Osteocyte (in vitro differentiated cells): Measurements from ENCODE around the gene HS6ST1. TPM values are rescaled to one million over a fixed set of nuclear protein-coding genes. Genes with fewer than 3 reads are reported as not detected.
A peak's percentile ranks its signal among the peaks of the same experiment; 100 is the strongest.

Source experiments
- DNase-seq: peaks from one replicate; pipeline ENCODE4 v3.0.0; 2021; ENCODE audit warnings: mixed read lengths; ENCODE audit not compliant: unreplicated experiment; ENCODE audit errors: extremely low spot score
- H3K27ac Mint-ChIP-seq: one replicate; pipeline ENCODE4 v1.8.0; 2021; ENCODE audit warnings: mild to moderate bottlenecking, mixed read lengths; ENCODE audit not compliant: unreplicated experiment
- H3K27me3 Mint-ChIP-seq: one replicate; pipeline ENCODE4 v1.8.0; 2021; ENCODE audit warnings: mixed read lengths; ENCODE audit not compliant: unreplicated experiment
- H3K36me3 Mint-ChIP-seq: one replicate; pipeline ENCODE4 v1.8.0; 2021; ENCODE audit warnings: mixed read lengths; ENCODE audit not compliant: unreplicated experiment
- H3K4me1 Mint-ChIP-seq: one replicate; pipeline ENCODE4 v1.8.0; 2021; ENCODE audit warnings: mixed read lengths; ENCODE audit not compliant: unreplicated experiment
- H3K4me3 Mint-ChIP-seq: one replicate; pipeline ENCODE4 v1.8.0; 2021; ENCODE audit warnings: mild to moderate bottlenecking, moderate library complexity, mixed read lengths; ENCODE audit not compliant: unreplicated experiment
- H3K9me3 Mint-ChIP-seq: one replicate; pipeline ENCODE4 v1.8.0; 2021; ENCODE audit warnings: mixed read lengths; ENCODE audit not compliant: unreplicated experiment
- total RNA-seq: library from RNA; stranded (reverse); gene quantifications from 2 replicates; pipeline ENCODE4 v1.2.1, GENCODE V29; 2021
- TF ChIP-seq, protein P1 (sequence below): fragments of 200-600 bp; sonication (generic); IDR thresholded peaks from 2 replicates; pipeline ENCODE4 v1.5.0; 2021; ENCODE audit warnings: antibody characterized with exemption, mild to moderate bottlenecking, moderate library complexity

Gene HS6ST1
- total RNA-seq, 1 donor from 2014 or later: 43.0 TPM

DNA sequence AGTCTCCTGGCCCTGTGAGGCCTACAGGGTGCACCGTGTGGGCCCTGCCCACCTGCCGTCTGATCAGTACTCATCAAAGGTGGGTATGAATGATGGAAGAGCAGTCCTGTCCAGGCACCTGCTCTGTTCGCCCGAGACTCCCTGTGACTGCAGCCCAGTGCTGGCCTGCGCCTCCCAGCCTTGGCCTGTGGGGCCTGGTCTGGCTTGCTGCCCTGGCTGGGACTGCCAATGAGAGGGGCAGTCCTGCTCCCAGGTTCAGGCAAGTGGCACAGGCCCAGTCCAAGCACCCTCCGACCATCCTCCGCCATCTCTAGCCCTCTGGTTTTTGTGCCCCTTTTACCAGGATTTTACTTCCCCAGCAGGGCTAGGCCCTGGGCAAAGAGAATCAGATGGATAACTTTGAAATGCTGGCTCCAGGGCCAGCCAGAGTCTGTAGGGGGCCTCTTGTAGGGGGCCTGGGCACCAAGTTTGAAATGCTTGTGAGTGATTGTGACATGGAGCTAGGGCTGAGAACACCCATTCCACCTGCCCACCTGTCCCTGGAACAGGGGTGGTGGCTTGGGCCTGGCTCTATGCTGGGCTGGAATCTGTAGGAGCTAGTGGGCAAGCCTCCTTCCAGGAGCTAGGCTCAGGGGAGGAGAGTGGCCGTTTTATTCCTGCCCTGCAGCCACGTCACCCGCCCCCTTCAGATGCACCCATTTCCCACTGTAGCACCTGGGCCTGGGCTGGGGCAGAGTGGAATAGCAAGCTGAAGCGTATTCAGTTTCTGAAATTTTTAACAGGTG is 8.7 kb upstream of the HS6ST1 start:
- no peak overlapping the region for H3K4me3 Mint-ChIP-seq
- H3K36me3 Mint-ChIP-seq: peaks cover 7% of the 10 kb centered on the region
- TF ChIP-seq, protein P1, sequence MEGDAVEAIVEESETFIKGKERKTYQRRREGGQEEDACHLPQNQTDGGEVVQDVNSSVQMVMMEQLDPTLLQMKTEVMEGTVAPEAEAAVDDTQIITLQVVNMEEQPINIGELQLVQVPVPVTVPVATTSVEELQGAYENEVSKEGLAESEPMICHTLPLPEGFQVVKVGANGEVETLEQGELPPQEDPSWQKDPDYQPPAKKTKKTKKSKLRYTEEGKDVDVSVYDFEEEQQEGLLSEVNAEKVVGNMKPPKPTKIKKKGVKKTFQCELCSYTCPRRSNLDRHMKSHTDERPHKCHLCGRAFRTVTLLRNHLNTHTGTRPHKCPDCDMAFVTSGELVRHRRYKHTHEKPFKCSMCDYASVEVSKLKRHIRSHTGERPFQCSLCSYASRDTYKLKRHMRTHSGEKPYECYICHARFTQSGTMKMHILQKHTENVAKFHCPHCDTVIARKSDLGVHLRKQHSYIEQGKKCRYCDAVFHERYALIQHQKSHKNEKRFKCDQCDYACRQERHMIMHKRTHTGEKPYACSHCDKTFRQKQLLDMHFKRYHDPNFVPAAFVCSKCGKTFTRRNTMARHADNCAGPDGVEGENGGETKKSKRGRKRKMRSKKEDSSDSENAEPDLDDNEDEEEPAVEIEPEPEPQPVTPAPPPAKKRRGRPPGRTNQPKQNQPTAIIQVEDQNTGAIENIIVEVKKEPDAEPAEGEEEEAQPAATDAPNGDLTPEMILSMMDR: no peak
- no peak for DNase-seq
- H3K27ac Mint-ChIP-seq: no peak overlapping the region
- no peaks in the 10 kb centered on the region for H3K27me3 Mint-ChIP-seq
- peaks cover 8% of the 10 kb centered on the region for H3K9me3 Mint-ChIP-seq
- peaks cover 24% of the 10 kb centered on the region for H3K4me1 Mint-ChIP-seq

DNA sequence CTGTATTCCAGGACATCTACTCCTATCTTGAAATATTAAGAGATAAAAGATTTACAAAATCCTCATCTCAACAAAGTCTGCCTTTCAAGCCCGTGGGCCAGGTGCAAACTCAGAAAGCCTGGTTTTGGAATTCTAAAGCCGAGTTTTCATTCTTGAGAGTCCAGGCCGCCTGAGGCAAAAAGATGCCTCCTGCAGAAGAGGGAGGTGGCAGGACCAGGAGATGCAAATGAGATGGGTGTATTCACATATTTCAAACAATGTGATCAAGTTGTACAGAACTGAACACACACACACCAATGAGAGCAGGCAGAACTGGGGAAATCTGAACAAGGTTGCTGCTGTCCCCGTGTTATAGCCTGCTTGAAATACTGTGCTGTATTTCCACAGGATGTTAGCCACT is 7.7 kb upstream of the HS6ST1 start:
- Mint-ChIP-seq H3K36me3 (no peaks in the 10 kb centered on the region), H3K27me3 (no peaks in the 10 kb centered on the region), H3K27ac (no peak overlapping the region), H3K9me3 (no peaks in the 10 kb centered on the region), H3K4me3 (no peak overlapping the region), H3K4me1 (peaks cover 28% of the 10 kb centered on the region)
- TF ChIP-seq, protein P1: no peak
- peak; percentile 36 for DNase-seq

DNA sequence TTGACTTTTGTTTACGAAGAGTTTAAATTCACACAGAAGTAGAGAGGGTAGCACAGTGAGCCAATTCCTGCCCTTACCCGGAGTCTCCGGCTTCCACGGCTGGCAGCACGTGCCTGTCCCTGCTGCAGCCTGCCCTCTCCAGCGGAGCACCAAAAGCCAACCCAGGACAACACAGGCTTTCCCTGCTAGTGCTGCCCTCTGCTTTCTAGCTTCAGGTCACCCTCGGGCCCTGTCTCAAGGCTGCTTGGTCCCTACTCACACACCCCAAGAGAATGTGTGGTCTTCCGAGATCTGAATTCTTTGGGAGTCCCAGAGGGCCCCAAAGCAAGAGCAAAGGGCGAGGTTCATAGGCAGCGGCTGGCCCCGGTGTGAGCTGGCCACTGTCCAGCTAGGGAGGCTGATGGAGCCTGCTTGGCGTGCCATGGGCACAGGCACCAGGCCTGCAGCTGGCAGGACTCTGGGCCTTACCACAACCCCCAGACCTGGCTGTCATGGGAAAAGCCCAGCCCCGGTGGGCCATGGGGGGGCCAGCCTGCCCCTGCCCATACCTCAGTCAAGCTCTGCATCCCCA is 7.0 kb upstream of the HS6ST1 start:
- DNase-seq: peak; percentile 82
- H3K4me1 Mint-ChIP-seq: peaks cover 30% of the 10 kb centered on the region
- H3K4me3 Mint-ChIP-seq: no peak overlapping the region
- no peaks in the 10 kb centered on the region for H3K27me3 Mint-ChIP-seq
- H3K27ac Mint-ChIP-seq: peak overlapping the region; percentile 56
- no peaks in the 10 kb centered on the region for H3K9me3 Mint-ChIP-seq
- H3K36me3 Mint-ChIP-seq: no peaks in the 10 kb centered on the region
- TF ChIP-seq, protein P1: no peak

DNA sequence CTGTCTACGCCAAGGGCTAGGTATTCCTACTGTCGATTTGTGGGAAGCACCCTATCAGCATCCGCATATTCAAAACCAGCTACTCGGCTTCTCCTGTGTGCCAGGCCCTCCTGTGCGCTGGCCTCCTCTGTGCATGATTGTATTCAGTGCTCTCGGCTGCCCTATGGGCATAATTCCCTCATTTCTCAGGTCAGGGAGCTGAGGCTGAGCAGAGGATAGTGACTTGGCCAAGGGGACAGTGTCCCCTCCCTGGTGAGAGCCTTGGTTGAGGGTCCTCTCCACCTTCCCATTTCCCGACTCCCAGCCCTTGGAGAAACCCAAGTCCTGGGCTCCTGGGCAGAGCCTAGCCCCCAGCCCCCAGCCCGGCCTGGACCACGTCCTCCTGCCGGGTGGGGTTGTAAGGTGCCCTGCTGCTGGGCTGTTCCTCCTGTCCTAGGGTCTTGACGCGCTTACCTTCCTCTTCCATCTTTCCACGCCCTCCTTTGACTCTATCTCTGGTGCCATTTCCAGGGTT is 6.3 kb upstream of the HS6ST1 start:
- Mint-ChIP-seq H3K27me3 (no peaks in the 10 kb centered on the region), H3K36me3 (no peaks in the 10 kb centered on the region), H3K9me3 (no peaks in the 10 kb centered on the region), H3K4me1 (peaks cover 30% of the 10 kb centered on the region), H3K27ac (no peak overlapping the region), H3K4me3 (no peak overlapping the region)
- peak; percentile 70 for DNase-seq
- TF ChIP-seq, protein P1: no peak
